ENCODE data around the gene LPAR1.

GRCh38 chr9:110979636-110980035 is 58.6 kb downstream of the LPAR1 start:
- TF ChIP-seq, protein P1, sequence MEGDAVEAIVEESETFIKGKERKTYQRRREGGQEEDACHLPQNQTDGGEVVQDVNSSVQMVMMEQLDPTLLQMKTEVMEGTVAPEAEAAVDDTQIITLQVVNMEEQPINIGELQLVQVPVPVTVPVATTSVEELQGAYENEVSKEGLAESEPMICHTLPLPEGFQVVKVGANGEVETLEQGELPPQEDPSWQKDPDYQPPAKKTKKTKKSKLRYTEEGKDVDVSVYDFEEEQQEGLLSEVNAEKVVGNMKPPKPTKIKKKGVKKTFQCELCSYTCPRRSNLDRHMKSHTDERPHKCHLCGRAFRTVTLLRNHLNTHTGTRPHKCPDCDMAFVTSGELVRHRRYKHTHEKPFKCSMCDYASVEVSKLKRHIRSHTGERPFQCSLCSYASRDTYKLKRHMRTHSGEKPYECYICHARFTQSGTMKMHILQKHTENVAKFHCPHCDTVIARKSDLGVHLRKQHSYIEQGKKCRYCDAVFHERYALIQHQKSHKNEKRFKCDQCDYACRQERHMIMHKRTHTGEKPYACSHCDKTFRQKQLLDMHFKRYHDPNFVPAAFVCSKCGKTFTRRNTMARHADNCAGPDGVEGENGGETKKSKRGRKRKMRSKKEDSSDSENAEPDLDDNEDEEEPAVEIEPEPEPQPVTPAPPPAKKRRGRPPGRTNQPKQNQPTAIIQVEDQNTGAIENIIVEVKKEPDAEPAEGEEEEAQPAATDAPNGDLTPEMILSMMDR (conservative IDR thresholded peaks at IDR 0.05 in 1 of 2, IDR thresholded peaks at IDR 0.05 in 1 of 2; ENCODE audit: extremely low read depth in 1 of 2, insufficient read depth in 1 of 2, low read depth in 1 of 2, low read length in 2 of 2): no peak
- no peak for TF ChIP-seq EZH2 (IDR thresholded peaks at IDR 0.05; ENCODE audit: borderline replicate concordance, low read length)

Measured in mammary epithelial cell (primary cell).